GM21528 (cell line): ENCODE data around the gene CLK2.
"Not testable (repeated sequence)": the region's sequence is repeated elsewhere in the genome, so short reads cannot be mapped to it uniquely, and the experiment has no call there.

Experiments
- ATAC-seq: cut with Tn5 transposase; IDR thresholded peaks from one replicate; pipeline ENCODE4 v1.9.1; 2021; ENCODE audit warnings: mild to moderate bottlenecking, moderate library complexity; ENCODE audit not compliant: unreplicated experiment, low FRiP score

The CLK2 gene

DNA sequence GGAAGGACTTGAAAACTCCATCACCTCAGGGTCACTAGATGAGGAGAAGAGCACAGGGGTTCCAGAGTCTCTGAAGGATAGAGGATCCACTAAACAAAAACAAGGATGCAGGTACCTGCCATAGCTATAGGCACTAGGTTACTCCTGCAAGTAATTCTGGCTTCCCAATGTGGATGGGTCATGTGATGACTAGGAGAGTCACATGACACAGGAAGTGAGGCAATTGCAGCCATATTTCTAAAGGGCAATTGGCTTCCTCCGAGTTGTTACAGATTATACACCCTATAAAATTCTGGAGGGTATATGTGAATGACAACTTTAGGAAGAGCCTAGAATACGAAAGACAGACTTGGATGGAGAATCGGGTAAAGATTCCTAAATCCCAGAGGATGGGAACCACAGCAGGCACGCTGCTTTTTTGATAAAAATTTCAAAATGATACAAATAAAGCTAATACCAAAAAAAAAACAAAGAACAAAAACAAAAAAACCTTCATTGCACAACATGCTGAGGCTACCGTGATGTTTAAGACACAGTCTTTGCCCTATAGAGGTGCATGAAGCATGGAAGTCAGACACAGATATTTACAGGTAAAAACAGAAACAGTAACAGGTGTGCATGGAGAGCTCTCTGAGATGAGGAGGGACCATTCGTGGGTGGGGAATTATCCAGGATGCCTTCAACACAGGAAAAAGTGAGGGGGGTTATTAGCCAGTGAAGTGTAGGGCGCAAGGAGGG is 54.3 kb downstream of the CLK2 start:
- ATAC-seq = no peak

- not testable (repeated sequence) for ATAC-seq
Measured at GRCh38 chr1:155214702-155215101, 58.6 kb downstream of the CLK2 start.
